A673 (cell line): Measurements from ENCODE around the gene DMD.

Experiments
- CTCF ChIP-seq: fragments of 300-800, 200-600 bp; sonication (generic); conservative IDR thresholded peaks from 2 replicates; pipeline ENCODE4 v1.5.1; 2017; ENCODE audit warnings: low read depth, mild to moderate bottlenecking, antibody characterized with exemption, low read length, moderate library complexity, mixed read lengths
- EZH2 ChIP-seq: fragments of 200-600 bp; sonication (generic); IDR thresholded peaks from 2 replicates; pipeline ENCODE4 v1.6.1; 2017; ENCODE audit warnings: borderline replicate concordance, low read depth, mild to moderate bottlenecking, mixed read lengths, antibody characterized with exemption, low read length; ENCODE audit not compliant: poor library complexity, severe bottlenecking

- TF ChIP-seq CTCF: no peak
- TF ChIP-seq EZH2: no peak
Observed at GRCh38 chrX:31388946-31389345, 1822.4 kb downstream of the DMD start.
